ENCODE results near the gene SCARB1.
"Not testable (repeated sequence)": the region's sequence is repeated elsewhere in the genome, so short reads cannot be mapped to it uniquely, and the experiment has no call there.

Gene SCARB1

GRCh38 chr12:124893792-124894516 is 30.3 kb upstream of the SCARB1 start:
- H3K27ac ChIP-seq, result no peak overlapping the region
- no peak for DNase-seq (ENCODE audit: low spot score)
- TF ChIP-seq CTCF (IDR thresholded peaks at IDR 0.05), result no peak
- H3K4me3 ChIP-seq, result no peak overlapping the region

GRCh38 chr12:124888260-124888659 is 24.6 kb upstream of the SCARB1 start:
- Histone ChIP-seq H3K4me3 (no peak overlapping the region), H3K27ac (no peak overlapping the region)
- no peak for DNase-seq (ENCODE audit: low spot score)
- TF ChIP-seq CTCF (IDR thresholded peaks at IDR 0.05), result no peak

GRCh38 chr12:124887766-124888165 is 24.1 kb upstream of the SCARB1 start:
- not testable (repeated sequence) for DNase-seq (ENCODE audit: low spot score); H3K4me3 ChIP-seq; H3K27ac ChIP-seq

GRCh38 chr12:124884587-124885438 is 21.1 kb upstream of the SCARB1 start:
- DNase-seq (ENCODE audit: low spot score), result no peak
- H3K27ac ChIP-seq, result no peak overlapping the region
- no peak overlapping the region for H3K4me3 ChIP-seq
- no peak for TF ChIP-seq CTCF (IDR thresholded peaks at IDR 0.05)

GRCh38 chr12:124883263-124884130 is 19.8 kb upstream of the SCARB1 start:
- no peak for TF ChIP-seq CTCF (IDR thresholded peaks at IDR 0.05)
- no peak for DNase-seq (ENCODE audit: low spot score)
- H3K4me3 ChIP-seq, result no peak overlapping the region
- H3K27ac ChIP-seq, result no peak overlapping the region

- TF ChIP-seq CTCF (IDR thresholded peaks at IDR 0.05), result no peak
- Histone ChIP-seq H3K27ac (no peak overlapping the region), H3K4me3 (no peak overlapping the region)
- no peak for DNase-seq (ENCODE audit: low spot score)
Measured at GRCh38 chr12:124881123-124881522, 17.5 kb upstream of the SCARB1 start.

- not testable (repeated sequence) for H3K27ac ChIP-seq; H3K4me3 ChIP-seq; DNase-seq (ENCODE audit: low spot score)
Measured at GRCh38 chr12:124880335-124880734, 16.7 kb upstream of the SCARB1 start.
